Ovary (tissue), 3 donors: ENCODE results near the gene MEDAG.

ENCODE experiments used
- CTCF ChIP-seq, 3 donors: fragments of 450-650 bp in 2 of 3; fragments of 200-600 bp in 1 of 3; IDR thresholded peaks; one replicate each; pipeline versions ENCODE4 v1.5.1 to v1.8.0; 2016 to 2022; ENCODE audit warnings: antibody characterized with exemption in 3 of 3, mild to moderate bottlenecking in 1 of 3
- POLR2A ChIP-seq: fragments of 450-650 bp; IDR thresholded peaks from one replicate; pipeline ENCODE4 v1.6.1; 2017; ENCODE audit warnings: antibody characterized with exemption, mild to moderate bottlenecking, moderate library complexity
- donor health status: DM: no; HTN: no; CAD: no.

- TF ChIP-seq CTCF (IDR thresholded peaks at IDR 0.05): no peak
- no peak for TF ChIP-seq POLR2A
These were observed 44.9 kb upstream of the MEDAG start for GRCh38 chr13:30861163-30861562.
